GM21576 (cell line): Measurements from ENCODE around the gene ZBTB7A.

ENCODE experiments used
- ATAC-seq: cut with Tn5 transposase; IDR thresholded peaks from one replicate; pipeline ENCODE4 v1.9.1; 2021; ENCODE audit warnings: mild to moderate bottlenecking, moderate library complexity; ENCODE audit not compliant: unreplicated experiment

The ZBTB7A gene

GRCh38 chr19:4038661-4039423, 27.9 kb downstream of the ZBTB7A start:
- no peak for ATAC-seq

DNA sequence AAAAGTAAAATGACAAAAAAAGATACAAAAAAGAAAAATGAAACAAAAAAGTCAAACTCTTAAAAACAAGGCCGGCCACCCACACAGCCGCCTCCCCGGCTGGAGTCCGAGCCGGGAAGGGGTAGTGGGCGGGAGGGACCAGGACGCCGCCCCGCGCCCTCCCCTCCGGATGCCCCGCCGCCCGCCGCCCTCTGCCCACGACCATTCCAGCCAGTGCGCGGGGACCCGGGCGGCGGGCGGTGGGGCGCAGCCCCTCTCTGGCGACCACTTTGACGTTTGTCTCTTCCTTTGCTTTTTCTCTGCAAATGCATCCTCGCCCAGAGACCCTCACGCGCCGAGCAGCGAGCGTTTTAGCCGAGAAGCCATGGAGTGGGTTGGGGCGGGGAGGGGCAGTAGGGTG, 28.6 kb downstream of the ZBTB7A start:
- no peak for ATAC-seq

DNA sequence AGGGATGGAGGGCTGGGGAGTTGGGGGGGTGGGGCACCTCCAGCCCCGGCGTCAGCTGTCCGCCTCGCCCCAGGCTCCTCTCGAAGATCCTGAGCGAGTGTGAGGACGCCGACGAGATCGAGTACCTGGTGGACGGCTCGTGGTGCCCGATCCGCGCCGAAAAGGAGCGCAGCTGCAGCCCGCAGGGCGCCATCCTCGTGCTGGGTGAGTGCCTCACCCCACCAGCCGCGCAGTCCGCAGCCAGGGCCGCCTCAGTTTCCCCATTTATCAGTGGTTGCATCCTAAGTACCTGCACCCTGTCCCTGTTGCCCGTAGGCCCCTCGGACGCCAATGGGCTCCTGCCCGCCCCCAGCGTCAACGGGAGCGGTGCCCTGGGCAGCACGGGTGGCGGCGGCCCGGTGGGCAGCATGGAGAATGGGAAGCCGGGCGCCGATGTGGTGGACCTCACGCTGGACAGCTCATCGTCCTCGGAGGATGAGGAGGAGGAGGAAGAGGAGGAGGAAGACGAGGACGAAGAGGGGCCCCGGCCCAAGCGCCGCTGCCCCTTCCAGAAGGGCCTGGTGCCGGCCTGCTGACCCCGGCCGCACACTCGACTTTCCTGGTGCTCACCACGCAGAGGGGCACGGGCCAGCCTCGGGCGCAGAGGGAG, 29.3 kb downstream of the ZBTB7A start:
- no peak for ATAC-seq

GRCh38 chr19:4036576-4037300, 30.0 kb downstream of the ZBTB7A start:
- no peak for ATAC-seq

DNA sequence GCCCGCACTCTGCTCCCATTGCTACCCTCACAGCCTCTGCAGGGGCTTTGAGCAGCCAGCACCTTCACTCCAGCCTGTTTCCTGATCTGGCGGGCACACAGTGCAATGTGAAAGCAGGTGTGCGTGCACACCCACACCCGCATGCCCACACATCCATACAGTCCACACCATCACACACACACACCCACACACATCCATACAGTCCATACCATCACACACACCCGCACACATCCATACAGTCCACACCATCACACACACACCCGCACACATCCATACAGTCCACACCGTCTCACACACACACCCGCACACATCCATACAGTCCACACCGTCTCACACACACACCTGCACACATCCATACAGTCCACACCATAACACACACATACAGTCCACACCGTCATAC, 31.1 kb downstream of the ZBTB7A start:
- ATAC-seq: no peak

- ATAC-seq: no peak
These were observed 31.6 kb downstream of the ZBTB7A start for GRCh38 chr19:4035018-4035566.

- no peak for ATAC-seq
These were observed 32.4 kb downstream of the ZBTB7A start for GRCh38 chr19:4034048-4035017.

GRCh38 chr19:4033028-4033956, 33.4 kb downstream of the ZBTB7A start:
- ATAC-seq: no peak

DNA sequence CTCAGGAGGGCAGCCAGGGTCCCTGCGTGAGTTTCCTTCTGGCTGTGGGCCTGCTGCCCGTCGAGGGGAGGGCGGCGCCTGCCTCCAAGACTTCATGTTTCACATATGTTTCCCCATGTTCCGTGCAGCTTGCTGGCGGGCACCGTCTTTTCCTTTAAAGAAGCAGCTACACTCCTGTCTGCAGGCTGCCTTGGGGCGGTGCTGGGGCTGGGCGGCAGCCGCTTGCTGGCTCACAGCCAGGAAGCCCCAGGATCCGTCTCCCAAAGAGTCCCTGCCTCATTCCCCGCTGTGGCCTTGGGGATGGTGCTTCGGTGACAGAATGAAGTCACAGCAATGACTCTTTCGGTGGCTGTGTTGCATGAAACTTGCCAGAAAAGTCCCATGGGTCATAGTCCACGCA, 34.3 kb downstream of the ZBTB7A start:
- no peak for ATAC-seq

DNA sequence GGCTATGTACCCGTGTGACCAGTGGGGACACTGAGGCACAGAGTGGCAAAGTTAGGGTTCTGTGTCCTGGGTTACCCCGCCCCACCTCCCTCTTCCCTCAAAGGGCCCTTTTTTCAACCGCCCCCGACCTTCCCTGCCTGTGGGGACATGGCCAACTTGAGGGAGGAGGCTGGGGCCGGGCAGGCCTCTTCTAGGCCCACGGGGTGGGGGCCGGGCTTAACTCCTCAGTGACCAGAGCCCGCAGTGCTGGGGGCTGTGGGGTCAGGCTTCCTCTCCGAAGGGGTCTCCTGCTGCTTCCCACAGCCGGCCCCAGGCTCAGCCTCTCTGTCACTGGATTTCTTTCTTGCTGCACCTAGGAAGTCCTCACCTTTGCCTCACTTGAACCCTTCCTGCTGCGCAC, 35.3 kb downstream of the ZBTB7A start:
- ATAC-seq: no peak

DNA sequence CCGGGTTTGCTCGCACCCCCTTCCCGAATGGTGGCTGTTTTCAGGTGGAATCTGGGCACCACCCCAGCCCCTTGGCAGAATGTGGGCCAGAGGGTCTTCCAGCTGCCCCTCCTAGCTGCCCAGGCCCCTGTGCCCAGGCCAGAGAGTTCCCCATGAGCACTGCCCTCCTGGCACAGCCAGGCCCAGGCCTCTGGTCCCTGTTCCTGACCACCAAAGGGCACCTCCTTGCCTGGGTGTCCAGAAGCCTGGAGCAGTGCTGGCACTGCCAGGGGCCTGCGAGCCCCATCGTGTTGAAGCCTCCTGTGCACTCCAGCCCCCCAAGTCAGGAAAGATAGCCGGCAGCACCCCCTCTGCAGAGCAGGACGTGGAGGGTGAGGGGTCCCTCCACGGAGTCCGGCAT, 35.7 kb downstream of the ZBTB7A start:
- no peak for ATAC-seq

DNA sequence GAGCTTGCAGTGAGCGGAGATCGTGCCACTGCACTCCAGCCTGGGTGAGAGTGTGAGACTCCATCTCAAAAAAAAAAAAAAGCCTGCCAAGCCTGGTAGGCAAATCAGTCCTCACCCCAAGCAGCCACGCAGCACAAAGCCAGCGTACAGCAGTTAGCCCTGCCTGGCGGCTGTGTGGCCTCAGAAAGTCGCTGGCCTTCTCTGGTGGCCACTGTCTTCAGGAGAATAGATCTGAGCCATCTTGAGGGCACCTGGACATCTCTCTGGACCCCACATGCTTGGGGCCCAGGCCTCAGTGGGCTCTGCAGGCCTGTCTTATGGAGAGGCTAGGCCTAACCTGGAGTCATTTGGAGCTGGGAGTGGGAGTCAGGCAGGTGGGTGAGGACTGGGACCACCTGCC, 36.1 kb downstream of the ZBTB7A start:
- no peak for ATAC-seq

DNA sequence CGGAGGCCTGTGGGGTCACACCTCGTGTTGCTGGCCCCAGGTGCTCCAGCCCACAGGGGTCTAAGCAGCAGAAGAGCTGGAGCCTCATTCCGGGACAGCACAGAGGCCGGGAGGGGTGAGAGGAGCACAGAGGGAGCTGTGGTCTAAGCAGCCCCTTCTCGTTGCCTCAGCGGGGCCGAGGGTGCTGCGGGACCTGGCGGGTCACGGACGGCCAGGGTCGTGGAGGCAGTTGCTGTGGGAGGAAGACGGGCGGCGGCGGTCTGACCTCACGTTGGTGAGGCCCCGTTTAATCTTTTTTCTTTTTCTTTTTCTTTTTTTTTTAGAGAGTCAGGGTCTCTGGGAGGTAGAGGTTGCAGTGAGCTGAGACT, 37.5 kb downstream of the ZBTB7A start:
- ATAC-seq: no peak

DNA sequence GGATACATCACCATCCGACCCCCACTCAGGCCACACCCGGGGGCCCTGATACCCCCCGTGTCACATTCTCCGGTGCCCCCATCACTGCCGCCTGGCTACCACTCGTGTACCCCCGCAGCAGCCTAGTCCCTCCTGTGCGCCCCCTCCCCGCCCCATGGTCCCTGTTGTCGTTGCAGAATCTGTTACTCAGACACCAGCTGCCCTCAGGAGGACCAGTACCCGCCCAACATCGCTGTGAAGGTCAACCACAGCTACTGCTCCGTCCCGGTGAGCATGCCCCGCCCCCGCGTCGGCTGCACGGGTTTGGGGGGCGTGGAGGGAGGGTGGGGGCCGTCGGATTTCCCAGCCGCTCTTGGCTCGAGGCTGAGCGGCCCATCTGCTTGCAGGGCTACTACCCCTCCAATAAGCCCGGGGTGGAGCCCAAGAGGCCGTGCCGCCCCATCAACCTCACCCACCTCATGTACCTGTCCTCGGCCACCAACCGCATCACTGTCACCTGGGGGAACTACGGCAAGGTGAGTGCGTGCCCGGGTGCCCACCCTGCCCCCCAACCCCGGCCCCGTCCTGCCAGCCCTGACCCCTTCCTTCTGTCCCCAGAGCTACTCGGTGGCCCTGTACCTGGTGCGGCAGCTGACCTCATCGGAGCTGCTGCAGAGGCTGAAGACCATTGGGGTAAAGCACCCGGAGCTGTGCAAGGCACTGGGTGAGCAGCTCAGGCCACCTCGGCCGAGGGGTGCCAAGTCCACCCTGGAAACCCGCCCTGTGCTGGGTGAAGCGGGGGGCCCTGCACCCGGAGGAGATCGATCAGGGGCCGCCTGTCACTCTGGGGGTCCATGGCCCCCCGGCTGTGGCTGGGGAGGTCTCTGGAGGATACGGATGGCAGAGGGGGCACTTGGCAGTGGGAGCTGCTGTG, 38.1 kb downstream of the ZBTB7A start:
- ATAC-seq: no peak

DNA sequence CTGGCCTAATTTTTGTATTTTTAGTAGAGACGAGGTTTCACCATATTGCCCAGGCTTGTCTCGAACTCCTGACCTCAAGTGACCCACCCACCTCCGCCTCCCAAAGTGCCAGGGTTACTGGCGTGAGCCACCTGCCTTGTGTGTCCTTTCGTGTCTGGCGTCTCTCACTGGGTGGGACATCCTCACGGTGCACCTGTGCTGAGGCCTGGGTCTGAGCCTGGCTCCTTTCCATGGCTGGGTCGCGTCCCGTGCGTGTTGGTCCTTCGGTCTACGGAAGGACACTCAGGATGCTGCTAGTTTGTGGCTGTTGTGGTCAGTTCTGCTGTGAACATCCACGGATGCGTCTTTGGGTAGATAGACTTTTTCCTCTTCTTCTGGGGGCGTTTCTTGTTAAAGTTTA, 39.6 kb downstream of the ZBTB7A start:
- ATAC-seq: no peak

DNA sequence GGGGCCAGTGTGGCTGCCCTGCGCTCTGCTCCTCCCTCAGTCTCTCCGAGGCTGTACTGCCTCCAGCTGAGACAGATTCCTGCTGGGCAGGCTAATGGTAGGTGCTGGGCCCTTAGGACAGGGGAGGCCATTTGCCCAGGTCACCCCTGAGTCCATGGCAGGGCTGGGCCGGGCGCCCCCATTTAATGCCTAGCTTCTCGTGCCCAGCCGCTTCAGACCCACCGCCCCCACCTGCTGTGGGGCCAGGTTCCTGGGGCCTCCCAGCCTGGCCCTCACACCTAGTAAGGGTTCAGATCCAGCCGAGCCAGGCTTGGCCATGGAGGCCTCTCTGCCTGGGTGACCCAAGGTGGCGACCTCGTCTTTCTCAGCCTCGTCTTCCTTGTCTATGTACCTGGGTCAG, 41.4 kb downstream of the ZBTB7A start:
- no peak for ATAC-seq

- no peak for ATAC-seq
These were observed 42.9 kb downstream of the ZBTB7A start for GRCh38 chr19:4023600-4024398.

- no peak for ATAC-seq
These were observed 47.1 kb downstream of the ZBTB7A start for GRCh38 chr19:4019578-4019977.
